ENCODE results near the gene MYD88. TPM values are rescaled to one million over a fixed set of nuclear protein-coding genes. Genes with fewer than 3 reads are reported as not detected.
A peak's percentile ranks its signal among the peaks of the same experiment; 100 is the strongest.

MYD88 gene
- total RNA-seq, 2 experiments from 2014 or later, result 72.5 to 78.6 TPM

GRCh38 chr3:38171622-38172021, 33.2 kb downstream of the MYD88 start:
- H3K27ac Mint-ChIP-seq, result no peak overlapping the region
- H3K4me3 Mint-ChIP-seq, result no peak overlapping the region
- ChIA-PET POLR2A (interaction anchor here (0.6 to 0.7 kb wide), 3 partner anchors 35 to 879 kb away, joined by 3 read pairs; partner anchors contain the start of gene ACAA1), CTCF (interaction anchor here (1.4 to 2.3 kb wide), 3 partner anchors 8 to 53 kb away, joined by 3 to 9 read pairs (median 3); no protein-coding TSS in a partner anchor)
- no peaks in the 10 kb centered on the region for H3K27me3 Mint-ChIP-seq (ENCODE audit: low read depth)
- peaks cover 61% of the 10 kb centered on the region for H3K4me1 Mint-ChIP-seq (ENCODE audit: low read depth)
- ATAC-seq (no peak), DNase-seq (no peak)
- H3K36me3 Mint-ChIP-seq (ENCODE audit: low read depth), result peaks cover 23% of the 10 kb centered on the region
- H3K9me3 Mint-ChIP-seq (ENCODE audit: insufficient read depth), result no peaks in the 10 kb centered on the region

DNA sequence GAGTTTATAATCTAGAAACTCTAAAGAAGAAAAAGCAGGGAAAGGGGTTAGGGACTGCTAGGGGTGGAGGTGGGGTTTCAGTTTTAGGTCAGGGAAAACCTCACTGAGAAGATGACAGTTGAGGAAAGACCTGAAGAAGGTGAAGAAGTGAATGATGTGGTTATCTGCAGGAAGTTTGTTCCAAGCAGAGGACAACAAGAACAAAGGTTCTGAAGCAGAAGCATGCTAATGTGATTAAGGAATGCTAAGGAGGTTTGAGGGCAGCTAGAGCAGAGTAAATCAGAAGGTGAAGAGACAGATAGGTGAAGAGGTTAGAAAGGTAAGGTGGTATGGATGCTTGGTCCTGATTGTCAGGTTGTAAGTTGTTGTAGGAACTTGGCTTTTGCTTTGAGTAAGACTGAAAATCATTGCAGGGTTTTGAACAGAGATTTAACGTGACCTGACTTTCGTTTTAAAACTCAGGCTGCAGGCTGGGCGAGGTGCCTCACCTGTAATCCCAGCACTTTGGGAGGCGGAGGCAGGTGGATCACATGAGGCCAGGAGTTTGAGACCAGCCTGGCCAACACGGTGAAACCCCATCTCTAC, 35.5 kb downstream of the MYD88 start:
- Mint-ChIP-seq H3K4me1 (ENCODE audit: low read depth) (peaks cover 40% of the 10 kb centered on the region), H3K36me3 (ENCODE audit: low read depth) (peaks cover 22% of the 10 kb centered on the region), H3K27ac (peak overlapping the region; percentile 7), H3K4me3 (peak overlapping the region; percentile 1), H3K27me3 (ENCODE audit: low read depth) (no peaks in the 10 kb centered on the region), H3K9me3 (ENCODE audit: insufficient read depth) (no peaks in the 10 kb centered on the region)
- ChIA-PET CTCF (interaction anchor here (2.3 kb wide), 1 partner anchor 10 kb away, joined by 9 read pairs; no protein-coding TSS in a partner anchor), POLR2A (interaction anchor here (2.1 kb wide), 1 partner anchor 9 kb away, joined by 12 read pairs; the partner anchor contains the start of gene OXSR1)
- peak; percentile 53 for ATAC-seq
- DNase-seq, result no peak

DNA sequence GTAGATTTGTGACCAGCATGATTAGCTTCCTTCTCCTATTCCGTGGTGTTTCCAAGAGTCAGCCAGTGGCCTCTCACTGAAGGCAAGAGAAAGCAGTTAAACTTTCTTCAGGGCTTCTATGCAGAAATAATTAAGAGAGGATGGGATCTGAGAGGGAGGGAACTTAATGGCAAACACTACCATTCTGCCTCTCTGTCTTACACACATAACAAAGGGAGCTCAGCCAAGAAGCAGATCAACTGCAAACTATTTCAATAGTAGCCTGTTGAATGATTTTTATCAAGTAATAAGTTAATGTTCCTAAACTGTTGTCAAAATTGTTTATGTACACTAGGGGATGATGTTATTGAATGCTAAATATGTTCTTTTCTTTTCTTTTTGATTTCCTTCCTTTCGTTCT, 38.7 kb downstream of the MYD88 start:
- DNase-seq (no peak), ATAC-seq (no peak)
- Mint-ChIP-seq H3K27me3 (ENCODE audit: low read depth) (no peaks in the 10 kb centered on the region), H3K4me3 (no peak overlapping the region), H3K36me3 (ENCODE audit: low read depth) (peaks cover 25% of the 10 kb centered on the region), H3K9me3 (ENCODE audit: insufficient read depth) (no peaks in the 10 kb centered on the region), H3K27ac (no peak overlapping the region), H3K4me1 (ENCODE audit: low read depth) (peaks cover 26% of the 10 kb centered on the region)
- ChIA-PET CTCF (interaction anchor here (1.2 kb wide), 1 partner anchor 13 kb away, joined by 4 read pairs; no protein-coding TSS in a partner anchor), POLR2A (interaction anchor here (1.5 kb wide), 1 partner anchor 12 kb away, joined by 5 read pairs; the partner anchor contains the start of gene OXSR1)

- POLR2A ChIA-PET, result no interaction called here
- no peaks in the 10 kb centered on the region for H3K27me3 Mint-ChIP-seq (ENCODE audit: low read depth)
- no peak for DNase-seq
- no peak for ATAC-seq
- H3K9me3 Mint-ChIP-seq (ENCODE audit: insufficient read depth), result no peaks in the 10 kb centered on the region
- no peak overlapping the region for H3K4me3 Mint-ChIP-seq
- CTCF ChIA-PET, result interaction anchor here (1.0 to 1.7 kb wide), 3 partner anchors 9 to 23 kb away, joined by 3 read pairs; no protein-coding TSS in a partner anchor
- H3K4me1 Mint-ChIP-seq (ENCODE audit: low read depth), result no peaks in the 10 kb centered on the region
- H3K36me3 Mint-ChIP-seq (ENCODE audit: low read depth), result peaks cover 53% of the 10 kb centered on the region
- H3K27ac Mint-ChIP-seq, result no peak overlapping the region
Measured at GRCh38 chr3:38186781-38187180, 48.3 kb downstream of the MYD88 start.

GRCh38 chr3:38190481-38190881, 52.0 kb downstream of the MYD88 start:
- DNase-seq (no peak), ATAC-seq (no peak)
- POLR2A ChIA-PET, result interaction anchor here (1.0 kb wide), 1 partner anchor 54 kb away, joined by 3 read pairs; the partner anchor contains the start of gene ACAA1
- CTCF ChIA-PET, result interaction anchor here (1.0 to 2.3 kb wide), 6 partner anchors 8 to 27 kb away, joined by 3 to 7 read pairs (median 4); partner anchors contain the start of gene OXSR1
- Mint-ChIP-seq H3K4me1 (ENCODE audit: low read depth) (no peaks in the 10 kb centered on the region), H3K36me3 (ENCODE audit: low read depth) (peaks cover 47% of the 10 kb centered on the region), H3K4me3 (no peak overlapping the region), H3K27ac (peak overlapping the region; percentile 58), H3K27me3 (ENCODE audit: low read depth) (no peaks in the 10 kb centered on the region), H3K9me3 (ENCODE audit: insufficient read depth) (no peaks in the 10 kb centered on the region)

Other genes with a start within 250 kb of the MYD88 start
- gene VILL, start 147.9 kb upstream of the MYD88 start, total RNA-seq, result 10 to 100 TPM; 14.6 to 15.1 TPM
- 10 to 100 TPM in 1 of 2 experiments, 1 to 10 TPM in 1; 9.7 to 10.1 TPM for gene PLCD1, start 109.0 kb upstream of the MYD88 start, total RNA-seq
- under 1 TPM; 0.26 to 0.60 TPM for gene DLEC1, start 99.5 kb upstream of the MYD88 start, total RNA-seq
- gene ACAA1, start 1.5 kb upstream of the MYD88 start, total RNA-seq, result 100 to 1,000 TPM in 1 of 2 experiments, 10 to 100 TPM in 1; 99.7 to 104 TPM
- 10 to 100 TPM; 56.9 to 60.3 TPM for gene OXSR1, start 26.9 kb downstream of the MYD88 start, total RNA-seq
- gene SLC22A13, start 127.2 kb downstream of the MYD88 start, total RNA-seq, result 1 to 10 TPM in 1 of 2 experiments, under 1 TPM in 1; 0.58 to 1.0 TPM
- not detected for gene SLC22A14, start 143.6 kb downstream of the MYD88 start, total RNA-seq
- 1 to 10 TPM; 5.3 to 6.1 TPM for gene XYLB, start 208.1 kb downstream of the MYD88 start, total RNA-seq

Measured in activated CD8-positive, alpha-beta T cell treated with anti-CD3 and anti-CD28 coated beads, Interleukin-2, amount 10 ng/mL, durations not matched to agents 7 days and 5 days (primary cell).